ENCODE results near the gene PPP3CA. TPM values are rescaled to one million over a fixed set of nuclear protein-coding genes. Genes with fewer than 3 reads are reported as not detected.

PPP3CA gene
- total RNA-seq, 1 experiment from 2014 or later: 15.5 TPM

- no peaks in the 10 kb centered on the region for H3F3A ChIP-seq (ENCODE audit: low read length, unreplicated experiment)
- ChIA-PET POLR2A (ENCODE audit: unreplicated experiment) (no interaction called here), CTCF (no interaction called here)
- H3K9me2 ChIP-seq (replicated peaks; ENCODE audit: low read length): no peaks in the 10 kb centered on the region
- no peak for TF ChIP-seq EZH2 (IDR thresholded peaks at IDR 0.05; ENCODE audit: low read length, unreplicated experiment)
- no peak for TF ChIP-seq EZH2phosphoT487 (IDR thresholded peaks at IDR 0.05; ENCODE audit: borderline replicate concordance, low read length)
- TF ChIP-seq CTCF (conservative IDR thresholded peaks at IDR 0.05; ENCODE audit: low read depth, low read length): no peak
- no peak for DNase-seq
- H3K79me2 ChIP-seq (ENCODE audit: low read length): peaks cover 12% of the 10 kb centered on the region; the same call in 1 of the 2 replicates
- no peak overlapping the region for H3K4me3 ChIP-seq (ENCODE audit: low read length)
- H3K4me2 ChIP-seq (ENCODE audit: low read length): no peak overlapping the region
- H4K20me1 ChIP-seq (ENCODE audit: low read length): no peaks in the 10 kb centered on the region
- no peak overlapping the region for H2AFZ ChIP-seq (ENCODE audit: low read length)
- no peak for ATAC-seq
- intact Hi-C loops (cut with micrococcal nuclease): no loop called here
- no peak overlapping the region for H3K27ac ChIP-seq (ENCODE audit: low read length)
- peaks cover 17% of the 10 kb centered on the region for H3K4me1 ChIP-seq (ENCODE audit: insufficient read depth, low read length)
- no peaks in the 10 kb centered on the region for H3K27me3 ChIP-seq (ENCODE audit: low read length)
- no peak overlapping the region for H3K9ac ChIP-seq (ENCODE audit: low read length)
- H3K36me3 ChIP-seq (ENCODE audit: low read depth, low read length): no peaks in the 10 kb centered on the region
- no peaks in the 10 kb centered on the region for H3K9me3 ChIP-seq (ENCODE audit: low read length)
- no TSS peak for BruUV-seq (replicated peaks)
Measured at GRCh38 chr4:101306764-101307615, 40.3 kb downstream of the PPP3CA start.

- ChIA-PET POLR2A (ENCODE audit: unreplicated experiment) (no interaction called here), CTCF (no interaction called here)
- intact Hi-C loops (cut with micrococcal nuclease): no loop called here
- Histone ChIP-seq H3K27me3 (ENCODE audit: low read length) (no peaks in the 10 kb centered on the region), H2AFZ (ENCODE audit: low read length) (no peak overlapping the region), H3K9ac (ENCODE audit: low read length) (no peak overlapping the region), H3K4me2 (ENCODE audit: low read length) (no peak overlapping the region), H3K9me3 (ENCODE audit: low read length) (no peaks in the 10 kb centered on the region), H3K36me3 (ENCODE audit: low read depth, low read length) (no peaks in the 10 kb centered on the region), H3F3A (ENCODE audit: low read length, unreplicated experiment) (no peaks in the 10 kb centered on the region), H3K79me2 (ENCODE audit: low read length) (peaks cover 12% of the 10 kb centered on the region; the same call in 1 of the 2 replicates), H3K9me2 (replicated peaks; ENCODE audit: low read length) (no peaks in the 10 kb centered on the region), H3K27ac (ENCODE audit: low read length) (no peak overlapping the region), H4K20me1 (ENCODE audit: low read length) (no peaks in the 10 kb centered on the region), H3K4me1 (ENCODE audit: insufficient read depth, low read length) (peaks cover 17% of the 10 kb centered on the region), H3K4me3 (ENCODE audit: low read length) (no peak overlapping the region)
- BruUV-seq (replicated peaks): no TSS peak
- DNase-seq (no peak), ATAC-seq (no peak)
- no peak for TF ChIP-seq CTCF (conservative IDR thresholded peaks at IDR 0.05; ENCODE audit: low read depth, low read length)
- no peak for TF ChIP-seq EZH2phosphoT487 (IDR thresholded peaks at IDR 0.05; ENCODE audit: borderline replicate concordance, low read length)
- TF ChIP-seq EZH2 (IDR thresholded peaks at IDR 0.05; ENCODE audit: low read length, unreplicated experiment): no peak
Measured at GRCh38 chr4:101306225-101306624, 41.1 kb downstream of the PPP3CA start.

GRCh38 chr4:101304916-101305315 is 42.4 kb downstream of the PPP3CA start:
- intact Hi-C loops (cut with micrococcal nuclease): no loop called here
- H3K4me2 ChIP-seq (ENCODE audit: low read length): no peak overlapping the region
- H3K9me3 ChIP-seq (ENCODE audit: low read length): no peaks in the 10 kb centered on the region
- ChIA-PET POLR2A (ENCODE audit: unreplicated experiment) (no interaction called here), CTCF (no interaction called here)
- H3K4me1 ChIP-seq (ENCODE audit: insufficient read depth, low read length): peaks cover 17% of the 10 kb centered on the region
- no peak overlapping the region for H2AFZ ChIP-seq (ENCODE audit: low read length)
- ATAC-seq: no peak
- no peaks in the 10 kb centered on the region for H3K9me2 ChIP-seq (replicated peaks; ENCODE audit: low read length)
- peak; percentile 9 for DNase-seq
- BruUV-seq (replicated peaks): no TSS peak
- no peaks in the 10 kb centered on the region for H3F3A ChIP-seq (ENCODE audit: low read length, unreplicated experiment)
- no peaks in the 10 kb centered on the region for H3K27me3 ChIP-seq (ENCODE audit: low read length)
- no peak overlapping the region for H3K9ac ChIP-seq (ENCODE audit: low read length)
- no peak overlapping the region for H3K27ac ChIP-seq (ENCODE audit: low read length)
- no peak overlapping the region for H3K4me3 ChIP-seq (ENCODE audit: low read length)
- no peaks in the 10 kb centered on the region for H4K20me1 ChIP-seq (ENCODE audit: low read length)
- TF ChIP-seq EZH2phosphoT487 (IDR thresholded peaks at IDR 0.05; ENCODE audit: borderline replicate concordance, low read length) (no peak), CTCF (conservative IDR thresholded peaks at IDR 0.05; ENCODE audit: low read depth, low read length) (no peak), EZH2 (IDR thresholded peaks at IDR 0.05; ENCODE audit: low read length, unreplicated experiment) (no peak)
- no peaks in the 10 kb centered on the region for H3K36me3 ChIP-seq (ENCODE audit: low read depth, low read length)
- peaks cover 12% of the 10 kb centered on the region; the same call in 1 of the 2 replicates for H3K79me2 ChIP-seq (ENCODE audit: low read length)
